NT2/D1 (cell line): ENCODE data around the gene ST8SIA2.

Experiments used
- DNase-seq: peaks from one replicate; pipeline ENCODE4 v3.0.0-alpha.2; 2011; ENCODE audit warnings: low read depth, low spot score
- H3K27me3 ChIP-seq: 2 replicates; pipeline ENCODE4 v1.6.0; 2011; ENCODE audit warnings: mild to moderate bottlenecking; ENCODE audit not compliant: insufficient read length, insufficient read depth
- H3K36me3 ChIP-seq: 2 replicates; pipeline ENCODE4 v1.6.1; 2011; ENCODE audit warnings: mild to moderate bottlenecking, low read length, mixed read lengths; ENCODE audit not compliant: insufficient read depth, insufficient read length
- H3K4me1 ChIP-seq: 2 replicates; pipeline ENCODE4 v1.5.1; 2011; ENCODE audit not compliant: insufficient read depth, insufficient read length
- H3K4me3 ChIP-seq: 2 replicates; pipeline ENCODE4 v1.5.1; 2011; ENCODE audit warnings: low read depth; ENCODE audit not compliant: insufficient read length
- H3K9ac ChIP-seq: 2 replicates; pipeline ENCODE4 v1.6.0; 2011; ENCODE audit warnings: low read depth; ENCODE audit not compliant: insufficient read length
- H3K9me3 ChIP-seq: 2 replicates; pipeline ENCODE4 v1.5.1; 2011; ENCODE audit warnings: mild to moderate bottlenecking, low read length; ENCODE audit not compliant: insufficient read depth
- SUZ12 ChIP-seq: IDR thresholded peaks from 2 replicates; pipeline ENCODE4 v1.6.1; 2011; ENCODE audit not compliant: insufficient read length, insufficient read depth; ENCODE audit errors: extremely low read depth
- YY1 ChIP-seq: IDR thresholded peaks from 2 replicates; pipeline ENCODE4 v1.6.1; 2011; ENCODE audit not compliant: insufficient read length, insufficient read depth
- ZNF274 ChIP-seq: IDR thresholded peaks from 2 replicates; pipeline ENCODE4 v1.6.1; 2011; ENCODE audit warnings: mild to moderate bottlenecking, low read depth, low read length

ST8SIA2 gene

GRCh38 chr15:92510163-92510882, 116.6 kb downstream of the ST8SIA2 start:
- no peak overlapping the region for H3K9ac ChIP-seq

More at GRCh38 chr15:92510163-92510882, 116.6 kb downstream of the ST8SIA2 start:
- Histone ChIP-seq H3K4me3 (no peak overlapping the region), H3K4me1 (peaks cover 5% of the 10 kb centered on the region), H3K27me3 (no peaks in the 10 kb centered on the region), H3K36me3 (no peaks in the 10 kb centered on the region), H3K9me3 (peaks cover 47% of the 10 kb centered on the region)
- TF ChIP-seq SUZ12 (no peak), ZNF274 (no peak), YY1 (no peak)
- DNase-seq: peak; percentile 94
